ENCODE data around the gene GRIK4. TPM values are rescaled to one million over a fixed set of nuclear protein-coding genes. Genes with fewer than 3 reads are reported as not detected.

The GRIK4 gene
- polyA plus RNA-seq, 1 of the 3 experiments (the other 2 are of a cell fraction), result 0.03 TPM

GRCh38 chr11:120969993-120970392, 458.4 kb downstream of the GRIK4 start:
- Histone ChIP-seq H3K4me2 (no peak overlapping the region), H2AFZ (ENCODE audit: low read depth) (no peak overlapping the region), H3K9me3 (no peaks in the 10 kb centered on the region), H3F3A (replicated peaks; ENCODE audit: insufficient read depth) (no peaks in the 10 kb centered on the region), H3K27me3 (ENCODE audit: insufficient read depth) (no peaks in the 10 kb centered on the region), H3K4me3 (ENCODE audit: low read depth in 2 of 2, low read length in 1 of 2) (no peak overlapping the region), H3K9ac (no peak overlapping the region), H3K4me1 (ENCODE audit: control insufficient read depth in 1 of 2, insufficient read depth in 2 of 2, low read depth in 1 of 2, low read length in 1 of 2) (no peaks in the 10 kb centered on the region), H3K27ac (ENCODE audit: low read depth in 2 of 2, low read length in 1 of 2) (no peak overlapping the region), H3K36me3 (replicated peaks in 1 of 2; ENCODE audit: control insufficient read depth in 1 of 2, insufficient read depth in 2 of 2, low read length in 1 of 2) (no peaks in the 10 kb centered on the region), H3K79me2 (ENCODE audit: insufficient read depth) (no peaks in the 10 kb centered on the region), H4K20me1 (ENCODE audit: insufficient read depth) (no peaks in the 10 kb centered on the region), H3K9me2 (no peaks in the 10 kb centered on the region)
- POLR2A ChIA-PET, result no interaction called here
- WGBS (ENCODE audit: low lambda C conversion rate), result 54% methylated on average over 2 of the region's 6 CpGs
- CTCF ChIA-PET, result interaction anchor here (1.4 kb wide), 2 partner anchors 17 to 459 kb away, joined by 4 read pairs; partner anchors contain the start of gene GRIK4
- TF ChIP-seq MXI1 (IDR thresholded peaks at IDR 0.05; ENCODE audit: low read depth, low read length) (no peak), YY1 (IDR thresholded peaks at IDR 0.05; ENCODE audit: low read depth) (no peak), RXRA (IDR thresholded peaks at IDR 0.05; ENCODE audit: borderline replicate concordance, low read depth) (no peak), MEF2A (IDR thresholded peaks at IDR 0.05; ENCODE audit: borderline replicate concordance, low read depth) (no peak)
- TF ChIP-seq, protein P1, sequence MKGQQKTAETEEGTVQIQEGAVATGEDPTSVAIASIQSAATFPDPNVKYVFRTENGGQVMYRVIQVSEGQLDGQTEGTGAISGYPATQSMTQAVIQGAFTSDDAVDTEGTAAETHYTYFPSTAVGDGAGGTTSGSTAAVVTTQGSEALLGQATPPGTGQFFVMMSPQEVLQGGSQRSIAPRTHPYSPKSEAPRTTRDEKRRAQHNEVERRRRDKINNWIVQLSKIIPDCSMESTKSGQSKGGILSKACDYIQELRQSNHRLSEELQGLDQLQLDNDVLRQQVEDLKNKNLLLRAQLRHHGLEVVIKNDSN (IDR thresholded peaks at IDR 0.05; ENCODE audit: borderline replicate concordance, low read depth), result no peak
- TF ChIP-seq, protein P2, sequence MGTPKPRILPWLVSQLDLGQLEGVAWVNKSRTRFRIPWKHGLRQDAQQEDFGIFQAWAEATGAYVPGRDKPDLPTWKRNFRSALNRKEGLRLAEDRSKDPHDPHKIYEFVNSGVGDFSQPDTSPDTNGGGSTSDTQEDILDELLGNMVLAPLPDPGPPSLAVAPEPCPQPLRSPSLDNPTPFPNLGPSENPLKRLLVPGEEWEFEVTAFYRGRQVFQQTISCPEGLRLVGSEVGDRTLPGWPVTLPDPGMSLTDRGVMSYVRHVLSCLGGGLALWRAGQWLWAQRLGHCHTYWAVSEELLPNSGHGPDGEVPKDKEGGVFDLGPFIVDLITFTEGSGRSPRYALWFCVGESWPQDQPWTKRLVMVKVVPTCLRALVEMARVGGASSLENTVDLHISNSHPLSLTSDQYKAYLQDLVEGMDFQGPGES (IDR thresholded peaks at IDR 0.05; ENCODE audit: low read depth, low read length), result no peak
- no peak for DNase-seq

DNA sequence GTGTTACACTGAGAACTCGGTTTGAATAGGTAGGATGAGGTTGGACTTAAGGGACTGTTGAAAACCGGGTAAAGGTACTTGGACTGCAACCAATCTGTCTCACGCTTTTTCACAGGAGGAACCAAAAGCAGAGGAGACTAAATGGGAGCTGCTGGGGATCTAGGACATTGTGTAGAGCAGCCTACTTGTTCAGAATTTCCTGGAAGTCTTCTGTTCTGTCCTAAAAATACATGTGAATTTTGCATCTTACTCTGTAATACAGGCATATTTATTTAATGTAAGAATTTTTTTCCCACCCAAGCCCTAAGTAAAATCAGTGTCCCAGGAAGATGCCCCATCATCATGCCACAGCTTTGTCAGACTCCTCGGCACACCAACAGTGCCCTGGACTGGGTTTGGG, 460.3 kb downstream of the GRIK4 start:
- Histone ChIP-seq H3K4me2 (no peak overlapping the region), H3K9me3 (no peaks in the 10 kb centered on the region), H3K27me3 (ENCODE audit: insufficient read depth) (no peaks in the 10 kb centered on the region), H3F3A (replicated peaks; ENCODE audit: insufficient read depth) (no peaks in the 10 kb centered on the region), H3K9ac (no peak overlapping the region), H3K79me2 (ENCODE audit: insufficient read depth) (no peaks in the 10 kb centered on the region), H3K4me1 (ENCODE audit: control insufficient read depth in 1 of 2, insufficient read depth in 2 of 2, low read depth in 1 of 2, low read length in 1 of 2) (no peaks in the 10 kb centered on the region), H3K27ac (ENCODE audit: low read depth in 2 of 2, low read length in 1 of 2) (no peak overlapping the region), H3K4me3 (ENCODE audit: low read depth in 2 of 2, low read length in 1 of 2) (no peak overlapping the region), H3K36me3 (replicated peaks in 1 of 2; ENCODE audit: control insufficient read depth in 1 of 2, insufficient read depth in 2 of 2, low read length in 1 of 2) (no peaks in the 10 kb centered on the region), H4K20me1 (ENCODE audit: insufficient read depth) (no peaks in the 10 kb centered on the region), H2AFZ (ENCODE audit: low read depth) (no peak overlapping the region), H3K9me2 (no peaks in the 10 kb centered on the region)
- TF ChIP-seq MAX (IDR thresholded peaks at IDR 0.05; ENCODE audit: low read depth) (no peak), RAD21 (IDR thresholded peaks at IDR 0.05; ENCODE audit: low read length) (no peak)
- ChIA-PET CTCF (interaction anchor here (0.8 to 1.2 kb wide), 2 partner anchors 19 to 223 kb away, joined by 3 read pairs; no protein-coding TSS in a partner anchor), POLR2A (no interaction called here)
- no peak for DNase-seq
- WGBS (ENCODE audit: low lambda C conversion rate), result 18% methylated on average over 4 of the region's 4 CpGs

DNA sequence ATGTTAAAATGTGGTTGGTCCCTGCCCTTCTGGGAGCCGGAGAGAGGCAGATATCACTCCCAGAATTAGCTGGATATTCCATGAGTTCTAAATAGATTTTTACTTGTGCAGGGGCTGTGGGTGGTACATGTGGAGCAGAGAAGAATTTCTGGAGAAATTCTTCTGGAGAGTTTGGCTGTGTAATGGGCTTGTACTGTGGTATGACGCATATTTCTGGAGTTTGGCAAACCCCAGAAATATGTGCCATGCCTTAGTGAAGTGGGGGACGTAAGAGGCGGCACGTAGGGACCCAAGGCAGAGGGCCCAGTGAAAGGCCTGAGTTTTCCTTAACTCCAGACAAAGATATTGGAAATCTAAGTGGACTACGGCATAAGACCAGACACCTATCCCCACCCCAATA, 461.1 kb downstream of the GRIK4 start:
- CTCF ChIA-PET, result interaction anchor here (0.8 to 1.2 kb wide), 2 partner anchors 20 to 222 kb away, joined by 3 read pairs; no protein-coding TSS in a partner anchor
- Histone ChIP-seq H3F3A (replicated peaks; ENCODE audit: insufficient read depth) (no peaks in the 10 kb centered on the region), H3K4me3 (ENCODE audit: low read depth in 2 of 2, low read length in 1 of 2) (no peak overlapping the region), H3K9me3 (no peaks in the 10 kb centered on the region), H4K20me1 (ENCODE audit: insufficient read depth) (no peaks in the 10 kb centered on the region), H3K79me2 (ENCODE audit: insufficient read depth) (no peaks in the 10 kb centered on the region), H3K9me2 (no peaks in the 10 kb centered on the region), H2AFZ (ENCODE audit: low read depth) (no peak overlapping the region), H3K4me2 (no peak overlapping the region), H3K36me3 (replicated peaks in 1 of 2; ENCODE audit: control insufficient read depth in 1 of 2, insufficient read depth in 2 of 2, low read length in 1 of 2) (no peaks in the 10 kb centered on the region), H3K9ac (no peak overlapping the region), H3K4me1 (ENCODE audit: control insufficient read depth in 1 of 2, insufficient read depth in 2 of 2, low read depth in 1 of 2, low read length in 1 of 2) (no peaks in the 10 kb centered on the region), H3K27ac (ENCODE audit: low read depth in 2 of 2, low read length in 1 of 2) (no peak overlapping the region), H3K27me3 (ENCODE audit: insufficient read depth) (no peaks in the 10 kb centered on the region)
- 61% methylated on average over 6 of the region's 6 CpGs for WGBS (ENCODE audit: low lambda C conversion rate)
- POLR2A ChIA-PET, result no interaction called here
- TF ChIP-seq SIN3A (IDR thresholded peaks at IDR 0.05; ENCODE audit: borderline replicate concordance, low read depth, low read length) (no peak), EP300 (IDR thresholded peaks at IDR 0.05; ENCODE audit: borderline replicate concordance in 1 of 2, low read depth in 1 of 2, low read length in 1 of 2) (no peak), FOSL2 (IDR thresholded peaks at IDR 0.05; ENCODE audit: borderline replicate concordance, low read depth) (no peak)
- DNase-seq, result no peak

All from SK-N-SH (cell line).